SHP77 (cell line): ENCODE data around the gene INSR.
"Not testable (repeated sequence)": the region's sequence is repeated elsewhere in the genome, so short reads cannot be mapped to it uniquely, and the experiment has no call there.

Source experiments
- DNase-seq, 2 experiments: peaks; one replicate each; lab custom pipeline; 2025; lab: John Stamatoyannopoulos, UW

The INSR gene

DNA sequence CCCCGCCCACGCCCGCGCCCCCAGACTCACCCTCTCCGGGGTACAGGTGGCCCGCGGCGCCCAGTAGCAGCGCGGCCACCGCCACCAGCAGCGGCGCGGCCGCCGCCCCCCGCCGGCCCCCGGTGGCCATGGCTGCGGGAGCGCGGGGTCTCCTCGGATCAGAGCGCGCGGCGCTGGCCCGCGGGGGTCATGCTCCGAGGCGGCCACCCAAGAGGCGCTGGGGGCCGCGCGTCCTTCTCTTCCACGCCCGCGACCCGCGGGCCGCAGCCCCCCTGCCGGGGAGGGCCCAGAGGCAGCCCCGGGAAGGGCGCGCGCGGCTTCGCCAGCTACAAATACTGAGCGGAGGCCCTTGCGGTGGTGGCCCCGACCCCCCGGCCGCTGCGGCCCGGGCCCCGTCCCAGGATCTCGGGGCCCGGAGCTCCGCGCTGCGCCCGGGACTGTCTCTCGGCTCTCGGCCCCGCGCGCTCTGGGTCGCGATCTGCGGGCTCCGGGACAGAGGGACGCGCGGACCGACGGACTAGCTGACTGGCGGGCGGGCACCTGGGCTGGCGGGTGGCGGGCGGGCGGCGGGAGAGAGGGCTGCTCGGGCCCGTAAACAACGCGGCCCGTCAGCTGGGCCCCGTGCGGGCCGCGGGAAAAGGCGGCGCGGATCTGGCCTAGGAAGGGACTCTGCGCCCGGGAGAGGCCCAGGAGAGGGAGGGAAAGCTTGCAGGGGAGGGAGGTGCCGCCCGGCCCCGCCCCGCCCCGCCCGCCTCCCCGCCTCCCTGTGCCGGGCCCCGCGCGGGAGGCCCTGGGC lies at the start of gene INSR:
Gene INSR (minus strand): TSS at position 653 of the 796 bp plus-strand sequence. CDS start 523 bp downstream, at position 130.
- peak; percentile 82 to 83 for DNase-seq

- no peak for DNase-seq
These were observed 47.9 kb upstream of the INSR start for GRCh38 chr19:7342143-7342542.

- peak; percentile 66 to 82 for DNase-seq
These were observed 47.0 kb upstream of the INSR start for GRCh38 chr19:7340959-7341837.

GRCh38 chr19:7337380-7338194 lies 43.4 kb upstream of the INSR start:
- no peak for DNase-seq

DNA sequence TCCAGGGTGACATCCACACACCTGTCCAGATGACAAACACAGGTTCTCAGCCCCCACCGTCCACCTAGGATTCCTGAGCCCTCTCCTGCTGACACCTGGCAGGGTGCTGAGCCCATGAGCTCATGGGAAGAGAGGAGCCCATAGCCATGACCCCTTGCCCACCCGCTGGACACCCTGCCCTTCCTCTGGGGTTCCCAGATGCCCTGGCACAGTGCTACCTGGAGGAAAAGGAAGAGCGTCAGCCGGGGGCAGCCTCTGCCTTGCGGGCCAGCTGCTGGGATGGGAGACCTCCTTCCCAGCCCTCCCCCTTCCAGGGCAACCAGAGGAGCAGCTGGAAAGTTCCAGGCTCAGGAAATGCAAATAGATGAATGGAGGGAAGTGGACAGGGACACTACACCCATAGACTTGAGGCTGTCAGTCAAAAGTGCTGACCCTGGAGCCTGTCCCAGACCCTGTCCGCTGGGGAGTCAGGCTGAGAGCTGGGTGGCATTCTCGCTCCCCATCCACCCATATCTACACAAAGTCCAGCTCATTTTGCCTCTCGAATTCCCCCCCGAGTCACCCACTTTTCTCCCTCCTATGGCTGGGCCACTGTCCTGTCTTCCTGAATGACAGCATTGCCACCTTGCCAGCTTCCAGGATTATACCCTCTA lies 42.2 kb upstream of the INSR start:
- no peak for DNase-seq

- no peak for DNase-seq
These were observed 39.2 kb upstream of the INSR start for GRCh38 chr19:7333198-7334118.

DNA sequence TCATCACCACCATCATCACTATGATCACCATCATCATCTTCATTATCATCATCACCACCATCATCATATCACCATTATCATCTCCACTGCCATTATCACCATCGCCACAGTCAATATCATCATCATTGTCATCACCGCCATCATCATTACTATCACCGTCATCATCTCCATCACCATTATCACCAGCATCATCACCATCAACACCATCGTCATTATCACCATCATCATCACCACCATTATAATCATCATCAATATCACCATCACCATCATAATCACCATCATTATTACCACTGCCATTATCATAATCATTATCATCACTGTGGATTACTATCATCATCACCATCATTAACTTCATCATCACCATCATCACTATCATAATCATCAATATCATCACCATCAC lies 37.2 kb upstream of the INSR start:
- no peak for DNase-seq

GRCh38 chr19:7328647-7329046 lies 34.4 kb upstream of the INSR start:
- DNase-seq, result no peak

DNA sequence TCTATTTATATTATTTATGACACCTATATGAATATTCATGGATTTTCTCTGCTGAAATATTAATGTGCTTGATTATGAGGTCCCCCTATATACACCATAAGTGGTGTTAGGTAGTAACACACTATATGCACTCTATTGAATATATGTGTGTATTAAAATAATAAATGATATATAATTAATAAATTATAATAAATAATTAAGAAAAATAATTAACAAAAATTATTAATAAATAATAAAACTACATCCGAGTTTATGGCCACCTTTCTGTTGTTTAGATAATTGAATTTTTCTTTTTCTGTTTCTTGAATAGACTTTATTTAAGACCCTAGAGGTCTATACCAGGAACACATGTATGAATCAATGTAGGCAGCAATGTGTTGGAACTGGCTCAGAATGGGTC lies 33.6 kb upstream of the INSR start:
- DNase-seq, result no peak

- DNase-seq, result no peak
These were observed 32.1 kb upstream of the INSR start for GRCh38 chr19:7326105-7326877.

- DNase-seq, result no peak
These were observed 24.0 kb upstream of the INSR start for GRCh38 chr19:7318176-7318575.

DNA sequence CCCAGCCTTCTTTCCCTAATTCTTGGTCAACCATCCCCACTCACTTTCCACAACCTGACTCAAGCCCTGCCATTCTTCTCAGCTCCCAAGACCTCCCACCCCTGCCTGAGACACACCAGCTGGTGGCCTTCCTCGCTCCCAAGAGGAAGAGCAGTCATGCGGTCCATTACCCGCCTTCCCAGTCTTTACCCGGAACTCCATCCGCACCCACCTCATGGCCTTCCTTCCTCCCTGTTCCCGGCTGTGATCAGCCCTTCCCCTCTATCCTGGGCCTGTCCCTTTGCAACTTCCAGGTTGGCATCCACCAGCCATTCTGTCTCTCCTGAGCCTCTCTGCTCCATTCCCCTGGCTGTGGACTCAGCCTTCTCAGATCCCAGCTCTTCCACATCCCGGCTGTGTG lies 18.6 kb upstream of the INSR start:
- no peak for DNase-seq

DNA sequence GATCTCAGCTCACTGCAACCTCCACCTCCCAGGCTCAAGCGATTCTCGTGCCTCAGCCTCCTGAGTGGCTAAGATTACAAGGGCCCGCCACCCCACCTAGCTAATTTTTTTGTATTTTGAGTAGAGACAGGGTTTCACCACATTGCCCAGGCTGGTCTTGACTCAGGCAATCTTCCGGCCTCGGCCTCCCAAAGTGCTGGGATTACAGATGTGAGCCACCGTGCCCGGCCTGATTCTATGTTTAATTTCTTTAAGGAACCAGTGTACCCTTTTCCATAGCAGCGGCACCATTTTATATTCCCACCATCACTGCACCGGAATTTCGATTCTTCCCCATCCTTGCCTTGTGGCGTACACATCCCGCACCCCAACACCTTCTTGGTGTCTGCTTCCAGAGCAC lies 17.7 kb upstream of the INSR start:
- DNase-seq, result no peak

DNA sequence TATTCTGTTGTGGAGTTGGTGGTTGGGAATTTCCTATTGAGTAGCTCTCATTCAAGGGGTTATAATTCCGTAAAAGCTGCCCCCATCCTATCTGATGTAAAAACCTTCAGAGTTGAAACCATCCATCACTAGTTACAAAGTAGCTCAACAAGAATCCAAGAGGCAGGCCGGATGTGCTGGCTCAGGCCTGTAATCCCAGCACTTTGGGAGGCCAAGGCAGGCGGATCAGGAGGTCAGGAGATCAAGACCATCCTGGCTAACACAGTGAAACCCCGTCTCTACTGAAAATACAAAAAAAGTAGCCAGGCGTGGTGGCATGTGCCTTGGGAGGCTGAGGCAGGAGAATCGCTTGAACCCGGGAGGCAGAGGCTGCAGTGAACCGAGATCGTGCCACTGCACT lies 14.1 kb upstream of the INSR start:
- not testable (repeated sequence) for DNase-seq

GRCh38 chr19:7307590-7308218 lies 13.5 kb upstream of the INSR start:
- DNase-seq, result no peak

DNA sequence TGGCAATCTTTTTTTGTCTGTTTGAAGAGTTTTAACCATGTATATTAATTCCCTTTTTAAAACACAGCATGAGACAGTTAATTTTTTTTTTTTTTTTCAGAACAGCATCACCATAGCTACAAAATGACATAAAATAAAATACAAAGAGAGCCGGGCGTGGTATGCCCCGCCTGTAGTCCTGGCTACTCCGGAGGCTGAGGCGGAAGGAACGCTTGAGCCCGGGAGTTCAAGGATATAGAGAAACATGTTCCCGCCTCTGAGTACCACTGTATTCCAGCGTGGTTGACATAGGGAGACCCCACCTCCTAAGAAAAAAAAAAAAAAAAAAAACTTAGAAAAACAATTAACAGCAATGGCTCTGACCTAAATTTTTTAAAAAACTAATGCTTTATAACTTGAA lies 10.0 kb upstream of the INSR start:
- no peak for DNase-seq

DNA sequence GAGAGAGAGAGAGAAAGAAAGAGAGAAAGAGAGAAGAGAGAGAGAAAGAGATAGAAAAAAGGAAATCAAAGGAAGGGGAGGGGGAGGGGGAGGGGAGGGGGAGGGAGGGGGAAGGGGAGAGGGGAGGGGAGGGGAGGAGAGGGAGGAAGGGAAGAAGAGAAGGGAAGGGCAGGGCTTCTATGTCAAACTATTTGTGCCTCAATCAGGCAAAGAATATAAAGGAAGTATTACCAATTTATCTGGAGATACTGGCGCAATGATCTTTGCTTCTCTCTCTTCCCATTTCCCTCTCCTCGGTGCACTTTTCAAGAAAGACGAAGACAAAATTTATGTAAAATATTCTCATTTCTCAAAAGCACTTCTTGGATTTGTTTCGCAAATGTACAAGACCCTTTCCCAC lies 9.3 kb upstream of the INSR start:
- DNase-seq, result no peak

- no peak for DNase-seq
These were observed 7.3 kb upstream of the INSR start for GRCh38 chr19:7301525-7301924.

- DNase-seq, result no peak
These were observed 3.5 kb upstream of the INSR start for GRCh38 chr19:7297742-7298141.
